OCI-LY7 (cell line): ENCODE measurements around the gene MIB1. TPM values are rescaled to one million over a fixed set of nuclear protein-coding genes. Genes with fewer than 3 reads are reported as not detected.

ENCODE experiments used
- BruUV-seq: library from RNA; stranded (reverse); fragments of 400-500 nt; replicated peaks from 2 replicates; lab custom pipeline; 2021; lab: Mats Ljungman, UMichigan
- CTCF ChIA-PET: fragments of 300-600 bp; sonication (Branson Sonifier 250); formaldehyde crosslinking; loops from one replicate; lab custom pipeline; 2022; ENCODE audit warnings: antibody characterized with exemption; ENCODE audit not compliant: unreplicated experiment; lab: Charles Lee
- POLR2A ChIA-PET: fragments of 300-600 bp; sonication (Branson Sonifier 250); formaldehyde crosslinking; loops from one replicate; lab custom pipeline; 2022; ENCODE audit warnings: antibody characterized with exemption; lab: Charles Lee
- DNase-seq: peaks from one replicate; pipeline ENCODE4 v3.0.0-alpha.2; 2015; ENCODE audit warnings: low spot score
- H2AFZ ChIP-seq: fragments of 200-600 bp; sonication (generic), shearing (Covaris generic); 2 replicates; pipeline ENCODE4 v1.6.1; 2014; ENCODE audit warnings: mild to moderate bottlenecking, antibody characterized with exemption, low read length, moderate library complexity
- H3K27ac ChIP-seq: fragments of 200-600 bp; sonication (generic); 2 replicates; pipeline ENCODE4 v1.5.1; 2014; ENCODE audit warnings: mixed run types, low read depth, mild to moderate bottlenecking, moderate library complexity, low read length, inconsistent platforms; ENCODE audit not compliant: poor library complexity, severe bottlenecking
- H3K36me3 ChIP-seq: fragments of 200-600 bp; sonication (generic); 2 replicates; pipeline ENCODE4 v1.6.1; 2014; ENCODE audit warnings: mild to moderate bottlenecking, antibody characterized with exemption, low read length, moderate library complexity, mixed read lengths; ENCODE audit not compliant: insufficient read depth
- H3K4me1 ChIP-seq: fragments of 200-600 bp; sonication (generic); 2 replicates; pipeline ENCODE4 v1.5.1; 2014; ENCODE audit warnings: mild to moderate bottlenecking, low read length; ENCODE audit not compliant: insufficient read depth, poor library complexity, severe bottlenecking
- H3K4me2 ChIP-seq: fragments of 200-600 bp; sonication (generic); 2 replicates; pipeline ENCODE4 v1.6.1; 2014; ENCODE audit warnings: mild to moderate bottlenecking, low read length
- H3K4me3 ChIP-seq: fragments of 200-600 bp; sonication (generic); 2 replicates; pipeline ENCODE4 v1.5.1; 2014; ENCODE audit warnings: mild to moderate bottlenecking, low read depth, low read length; ENCODE audit not compliant: poor library complexity, severe bottlenecking
- H3K79me2 ChIP-seq: fragments of 200-600 bp; sonication (generic); 2 replicates; pipeline ENCODE4 v1.6.1; 2016; ENCODE audit warnings: low read depth, mild to moderate bottlenecking, low read length, moderate library complexity, mixed read lengths; ENCODE audit not compliant: insufficient read depth
- H3K9me2 ChIP-seq: fragments of 200-600 bp; sonication (generic); 2 replicates; pipeline ENCODE4 v1.6.1; 2016; ENCODE audit warnings: mild to moderate bottlenecking, low read length, mixed read lengths; ENCODE audit not compliant: insufficient read depth
- H3K9me3 ChIP-seq: fragments of 200-600 bp; sonication (generic); 2 replicates; pipeline ENCODE4 v1.6.1; 2014; ENCODE audit warnings: mild to moderate bottlenecking, mixed run types, low read length, mixed read lengths
- H4K20me1 ChIP-seq: fragments of 200-600 bp; sonication (generic); 2 replicates; pipeline ENCODE4 v1.6.1; 2014; ENCODE audit warnings: mild to moderate bottlenecking, antibody characterized with exemption, low read length, moderate library complexity, mixed read lengths; ENCODE audit not compliant: insufficient read depth
- CTCF ChIP-seq: fragments of 200-600 bp; sonication (generic); conservative IDR thresholded peaks from 2 replicates; pipeline ENCODE4 v1.5.1; 2014; ENCODE audit warnings: mild to moderate bottlenecking, antibody characterized with exemption, low read length, moderate library complexity, mixed read lengths
- EZH2phosphoT487 ChIP-seq: fragments of 200-600 bp; sonication (generic); IDR thresholded peaks from 2 replicates; pipeline ENCODE4 v1.6.1; 2018; ENCODE audit warnings: low read depth, borderline replicate concordance, mild to moderate bottlenecking, mixed run types, antibody characterized with exemption, low read length, moderate library complexity, mixed read lengths
- intact Hi-C: fragments of 100-400 bp; cut with micrococcal nuclease; formaldehyde crosslinking; loops from one replicate; pipeline ENCODE4 v1.10.0; 2022; ENCODE audit not compliant: unreplicated experiment
- total RNA-seq, 2 experiments: library from RNA; depleted of rRNA in 1 of 2; stranded (reverse); fragments of >200 nt in 1 of 2; shearing (Covaris generic) in 1 of 2; gene quantifications; 2 replicates each; pipeline ENCODE4 v1.2.3, GENCODE V29; 2014 to 2022

Gene MIB1
- total RNA-seq, 2 experiments from 2014 or later, result 40.5 to 81.6 TPM

- H3K9me2 ChIP-seq, result no peaks in the 10 kb centered on the region
- H3K4me1 ChIP-seq, result no peaks in the 10 kb centered on the region
- intact Hi-C loops, result no loop called here
- no peak overlapping the region for H3K4me3 ChIP-seq
- POLR2A ChIA-PET, result no interaction called here
- H3K27ac ChIP-seq, result no peak overlapping the region
- peaks cover 18% of the 10 kb centered on the region for H3K36me3 ChIP-seq
- no peaks in the 10 kb centered on the region for H3K9me3 ChIP-seq
- H3K79me2 ChIP-seq, result peaks cover 78% of the 10 kb centered on the region
- no peak for TF ChIP-seq EZH2phosphoT487
- TF ChIP-seq CTCF, result no peak
- BruUV-seq, result no TSS peak
- DNase-seq, result no peak
- H3K4me2 ChIP-seq, result no peak overlapping the region
- CTCF ChIA-PET, result no interaction called here
- H4K20me1 ChIP-seq, result peaks cover 5% of the 10 kb centered on the region; the same call in 1 of the 2 replicates
- no peak overlapping the region for H2AFZ ChIP-seq
These were observed 21.7 kb downstream of the MIB1 start for GRCh38 chr18:21762181-21762772.

- POLR2A ChIA-PET, result interaction anchor here (0.6 kb wide), 1 partner anchor 97 kb away, joined by 5 read pairs; no protein-coding TSS in a partner anchor
- H3K36me3 ChIP-seq, result peaks cover 35% of the 10 kb centered on the region
- no TSS peak for BruUV-seq
- intact Hi-C loops, result no loop called here
- no peak overlapping the region for H2AFZ ChIP-seq
- peaks cover 64% of the 10 kb centered on the region; the same call in 1 of the 2 replicates for H3K79me2 ChIP-seq
- no peak for DNase-seq
- no peaks in the 10 kb centered on the region for H3K9me2 ChIP-seq
- CTCF ChIA-PET, result no interaction called here
- no peak overlapping the region for H3K4me3 ChIP-seq
- no peak for TF ChIP-seq CTCF
- TF ChIP-seq EZH2phosphoT487, result no peak
- no peaks in the 10 kb centered on the region for H3K4me1 ChIP-seq
- H4K20me1 ChIP-seq, result peaks cover 5% of the 10 kb centered on the region; the same call in 1 of the 2 replicates
- no peak overlapping the region for H3K27ac ChIP-seq
- H3K9me3 ChIP-seq, result no peaks in the 10 kb centered on the region
- H3K4me2 ChIP-seq, result no peak overlapping the region
These were observed 23.5 kb downstream of the MIB1 start for GRCh38 chr18:21763846-21764646.

GRCh38 chr18:21769206-21769605 lies 28.6 kb downstream of the MIB1 start:
- TF ChIP-seq CTCF (no peak), EZH2phosphoT487 (no peak)
- ChIA-PET CTCF (no interaction called here), POLR2A (no interaction called here)
- H3K9me3 ChIP-seq, result no peaks in the 10 kb centered on the region
- H3K4me2 ChIP-seq, result no peak overlapping the region
- peaks cover 16% of the 10 kb centered on the region; the same call in 1 of the 2 replicates for H3K79me2 ChIP-seq
- DNase-seq, result no peak
- H3K27ac ChIP-seq, result no peak overlapping the region
- no peak overlapping the region for H2AFZ ChIP-seq
- no peak overlapping the region for H3K4me3 ChIP-seq
- peaks cover 70% of the 10 kb centered on the region for H3K36me3 ChIP-seq
- no peaks in the 10 kb centered on the region for H3K9me2 ChIP-seq
- intact Hi-C loops, result no loop called here
- H4K20me1 ChIP-seq, result no peaks in the 10 kb centered on the region
- no TSS peak for BruUV-seq
- H3K4me1 ChIP-seq, result no peaks in the 10 kb centered on the region
